DOHH2 (cell line): Measurements from ENCODE around the gene RFLNA.

Source experiments
- H3F3A ChIP-seq: fragments of 200-600 bp; sonication (generic), shearing (Covaris generic); 2 replicates; pipeline ENCODE4 v1.6.0; 2016; ENCODE audit warnings: antibody characterized with exemption, mild to moderate bottlenecking; ENCODE audit not compliant: control insufficient read depth, insufficient read depth
- H3K27ac ChIP-seq: fragments of 200-600 bp; sonication (generic); 2 replicates; pipeline ENCODE4 v1.5.1; 2014; ENCODE audit warnings: low read depth, mild to moderate bottlenecking, low read length, moderate library complexity
- H3K27me3 ChIP-seq: fragments of 200-600 bp; sonication (generic); 2 replicates; pipeline ENCODE4 v1.6.1; 2014; ENCODE audit warnings: mild to moderate bottlenecking, low read length, mixed read lengths; ENCODE audit not compliant: control insufficient read depth
- H3K36me3 ChIP-seq: fragments of 200-600 bp; sonication (generic); 2 replicates; pipeline ENCODE4 v1.6.1; 2014; ENCODE audit warnings: mild to moderate bottlenecking, low read length, moderate library complexity, mixed read lengths; ENCODE audit not compliant: control insufficient read depth
- H3K4me1 ChIP-seq: fragments of 200-600 bp; sonication (generic); 2 replicates; pipeline ENCODE4 v1.6.1; 2014; ENCODE audit warnings: mild to moderate bottlenecking, low read length, mixed read lengths; ENCODE audit not compliant: control insufficient read depth
- H3K4me2 ChIP-seq: fragments of 200-600 bp; sonication (generic); 2 replicates; pipeline ENCODE4 v1.6.0; 2014; ENCODE audit warnings: mild to moderate bottlenecking, low read length, moderate library complexity
- H3K4me3 ChIP-seq: fragments of 200-600 bp; sonication (generic); 2 replicates; pipeline ENCODE4 v1.5.1; 2014; ENCODE audit warnings: mild to moderate bottlenecking, low read length, mixed read lengths
- H3K79me2 ChIP-seq: fragments of 200-600 bp; sonication (generic); 2 replicates; pipeline ENCODE4 v1.6.1; 2014; ENCODE audit warnings: mild to moderate bottlenecking, low read length, mixed read lengths; ENCODE audit not compliant: control insufficient read depth
- H3K9me2 ChIP-seq: fragments of 200-600 bp; sonication (generic); replicated peaks from 2 replicates; pipeline ENCODE4 v1.6.1; 2014; ENCODE audit warnings: mild to moderate bottlenecking, low read length, mixed read lengths; ENCODE audit not compliant: control insufficient read depth
- H3K9me3 ChIP-seq: fragments of 200-600 bp; sonication (generic); 2 replicates; pipeline ENCODE4 v1.6.1; 2014; ENCODE audit warnings: antibody characterized with exemption, low read length, mixed read lengths; ENCODE audit not compliant: control insufficient read depth, insufficient read depth
- H4K20me1 ChIP-seq: fragments of 200-600 bp; sonication (generic); 2 replicates; pipeline ENCODE4 v1.6.0; 2014; ENCODE audit warnings: low read depth, mild to moderate bottlenecking, antibody characterized with exemption, low read length, moderate library complexity; ENCODE audit not compliant: control insufficient read depth, insufficient read depth
- EZH2phosphoT487 ChIP-seq: fragments of 200-600 bp; sonication (generic); IDR thresholded peaks from 2 replicates; pipeline ENCODE4 v1.6.1; 2017; ENCODE audit warnings: borderline replicate concordance, mild to moderate bottlenecking, antibody characterized with exemption, low read length, moderate library complexity, mixed read lengths
- TF ChIP-seq, protein P1 (sequence below): fragments of 200-600 bp; sonication (generic); IDR thresholded peaks from one replicate; pipeline ENCODE4 v1.5.1; 2014; ENCODE audit warnings: antibody characterized with exemption, mild to moderate bottlenecking, low read depth, low read length; ENCODE audit not compliant: poor library complexity, severe bottlenecking

RFLNA gene

DNA sequence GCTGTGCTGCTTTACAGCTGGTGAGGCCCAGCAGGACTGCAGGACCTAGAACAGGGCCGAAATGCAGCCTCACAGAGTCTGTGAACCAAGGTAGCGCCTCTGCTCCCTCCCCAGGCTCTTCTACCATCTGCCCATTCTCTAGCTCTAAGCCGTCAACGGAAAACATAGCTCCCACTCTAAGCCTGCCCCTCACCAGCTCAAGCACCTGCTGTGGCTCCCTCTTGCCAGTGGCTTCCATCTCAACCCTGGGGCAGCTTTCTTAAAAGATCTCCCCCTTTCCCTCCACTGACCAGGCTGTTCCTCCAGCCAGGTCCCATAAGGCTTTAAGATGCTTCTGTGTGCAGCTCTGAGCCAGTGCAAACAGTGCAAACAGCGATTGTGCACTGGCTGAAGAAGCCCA lies 61.3 kb downstream of the RFLNA start:
- no peaks in the 10 kb centered on the region for H4K20me1 ChIP-seq
- H3K36me3 ChIP-seq, result peaks cover 30% of the 10 kb centered on the region; the same call in 1 of the 2 replicates

DNA sequence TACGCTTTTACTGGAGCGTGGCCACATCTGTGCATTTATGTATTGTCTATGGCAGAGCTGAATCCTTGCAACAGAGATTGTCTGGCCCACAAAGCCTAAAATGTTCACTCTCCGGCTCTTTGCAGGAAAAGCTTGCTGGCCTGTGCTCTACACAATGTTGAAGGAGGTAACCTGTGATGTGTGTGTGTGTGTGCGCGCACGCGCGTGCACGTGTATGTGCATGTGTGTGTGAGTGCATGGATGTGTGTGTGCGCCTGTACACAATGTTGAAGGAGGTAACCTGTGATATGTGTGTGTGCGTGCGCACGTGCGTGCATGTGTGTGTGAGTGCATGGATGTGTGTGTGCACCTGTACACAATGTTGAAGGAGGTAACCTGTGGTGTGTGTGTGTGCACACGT lies 62.7 kb downstream of the RFLNA start:
- H3K4me2 ChIP-seq, result no peak overlapping the region
- no peaks in the 10 kb centered on the region for H3K4me1 ChIP-seq
- H4K20me1 ChIP-seq, result no peaks in the 10 kb centered on the region
- H3K79me2 ChIP-seq, result no peaks in the 10 kb centered on the region
- H3F3A ChIP-seq, result no peaks in the 10 kb centered on the region
- no peak for TF ChIP-seq EZH2phosphoT487
- TF ChIP-seq, protein P1, sequence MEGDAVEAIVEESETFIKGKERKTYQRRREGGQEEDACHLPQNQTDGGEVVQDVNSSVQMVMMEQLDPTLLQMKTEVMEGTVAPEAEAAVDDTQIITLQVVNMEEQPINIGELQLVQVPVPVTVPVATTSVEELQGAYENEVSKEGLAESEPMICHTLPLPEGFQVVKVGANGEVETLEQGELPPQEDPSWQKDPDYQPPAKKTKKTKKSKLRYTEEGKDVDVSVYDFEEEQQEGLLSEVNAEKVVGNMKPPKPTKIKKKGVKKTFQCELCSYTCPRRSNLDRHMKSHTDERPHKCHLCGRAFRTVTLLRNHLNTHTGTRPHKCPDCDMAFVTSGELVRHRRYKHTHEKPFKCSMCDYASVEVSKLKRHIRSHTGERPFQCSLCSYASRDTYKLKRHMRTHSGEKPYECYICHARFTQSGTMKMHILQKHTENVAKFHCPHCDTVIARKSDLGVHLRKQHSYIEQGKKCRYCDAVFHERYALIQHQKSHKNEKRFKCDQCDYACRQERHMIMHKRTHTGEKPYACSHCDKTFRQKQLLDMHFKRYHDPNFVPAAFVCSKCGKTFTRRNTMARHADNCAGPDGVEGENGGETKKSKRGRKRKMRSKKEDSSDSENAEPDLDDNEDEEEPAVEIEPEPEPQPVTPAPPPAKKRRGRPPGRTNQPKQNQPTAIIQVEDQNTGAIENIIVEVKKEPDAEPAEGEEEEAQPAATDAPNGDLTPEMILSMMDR, result no peak
- no peak overlapping the region for H3K4me3 ChIP-seq
- H3K27me3 ChIP-seq, result no peaks in the 10 kb centered on the region
- no peaks in the 10 kb centered on the region for H3K9me3 ChIP-seq
- H3K27ac ChIP-seq, result no peak overlapping the region
- H3K9me2 ChIP-seq, result no peaks in the 10 kb centered on the region
- H3K36me3 ChIP-seq, result peaks cover 29% of the 10 kb centered on the region; the same call in 1 of the 2 replicates

More for the DNA sequence above, 61.3 kb downstream of the RFLNA start:
- Histone ChIP-seq H3K4me3 (no peak overlapping the region), H3K79me2 (no peaks in the 10 kb centered on the region), H3K27me3 (no peaks in the 10 kb centered on the region), H3K9me3 (no peaks in the 10 kb centered on the region), H3K9me2 (no peaks in the 10 kb centered on the region), H3K4me1 (no peaks in the 10 kb centered on the region), H3F3A (no peaks in the 10 kb centered on the region), H3K27ac (no peak overlapping the region), H3K4me2 (no peak overlapping the region)
- TF ChIP-seq EZH2phosphoT487, result no peak
- TF ChIP-seq, protein P1, result no peak

DNA sequence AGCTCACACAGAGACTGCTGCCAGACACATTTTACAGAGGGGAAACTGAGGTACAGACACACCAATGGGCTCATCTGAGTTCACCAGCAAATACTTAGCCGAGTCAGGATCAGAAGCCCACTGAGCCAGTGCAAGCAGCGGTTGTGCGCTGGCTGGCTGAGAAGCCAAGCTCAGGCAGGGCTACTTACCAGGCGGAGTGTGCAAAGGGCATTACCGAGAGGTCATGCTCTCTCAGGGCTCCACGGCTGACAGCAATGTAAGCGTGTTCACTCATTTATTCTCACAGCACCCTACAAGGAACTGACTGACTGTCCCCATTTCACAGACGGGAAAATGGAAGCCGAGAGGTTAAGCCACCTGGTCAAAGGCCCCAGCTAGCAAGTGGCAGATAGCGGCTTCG lies 63.7 kb downstream of the RFLNA start:
- TF ChIP-seq, protein P1, result no peak
- no peak for TF ChIP-seq EZH2phosphoT487
- Histone ChIP-seq H3K9me3 (no peaks in the 10 kb centered on the region), H3K4me2 (no peak overlapping the region), H3K27ac (no peak overlapping the region), H3K27me3 (no peaks in the 10 kb centered on the region), H3K4me1 (no peaks in the 10 kb centered on the region), H3K4me3 (no peak overlapping the region), H3K36me3 (peaks cover 23% of the 10 kb centered on the region; the same call in 1 of the 2 replicates), H3K79me2 (no peaks in the 10 kb centered on the region), H3F3A (no peaks in the 10 kb centered on the region), H3K9me2 (no peaks in the 10 kb centered on the region), H4K20me1 (no peaks in the 10 kb centered on the region)
